Stimulated activated CD4-positive, alpha-beta T cell treated with anti-CD3 and anti-CD28 coated beads, Interleukin-12 subunit alpha, Interleukin-12 subunit beta, amount 100 ng/mL, for 4 hours (primary cell): ENCODE results near the gene CHCHD4.

Experiments used
- DNase-seq: peaks from one replicate; pipeline ENCODE4 v3.0.0-alpha.2; 2020

Gene CHCHD4

GRCh38 chr3:14148041-14148985 is 23.6 kb upstream of the CHCHD4 start:
- no peak for DNase-seq

GRCh38 chr3:14147617-14148016 is 22.9 kb upstream of the CHCHD4 start:
- DNase-seq = no peak

GRCh38 chr3:14147066-14147435 is 22.4 kb upstream of the CHCHD4 start:
- no peak for DNase-seq

- DNase-seq = no peak
Observed at GRCh38 chr3:14146381-14147065, 21.9 kb upstream of the CHCHD4 start.

GRCh38 chr3:14145670-14146380 is 21.2 kb upstream of the CHCHD4 start:
- DNase-seq = no peak

GRCh38 chr3:14145236-14145635 is 20.6 kb upstream of the CHCHD4 start:
- no peak for DNase-seq

- peak; percentile 22 for DNase-seq
Observed at GRCh38 chr3:14144423-14145075, 19.9 kb upstream of the CHCHD4 start.

- no peak for DNase-seq
Observed at GRCh38 chr3:14143271-14144225, 18.9 kb upstream of the CHCHD4 start.

GRCh38 chr3:14142567-14143270 is 18.0 kb upstream of the CHCHD4 start:
- DNase-seq = peak; percentile 34

GRCh38 chr3:14141602-14142341 is 17.1 kb upstream of the CHCHD4 start:
- no peak for DNase-seq

GRCh38 chr3:14141144-14141543 is 16.5 kb upstream of the CHCHD4 start:
- DNase-seq = no peak

GRCh38 chr3:14140668-14141067 is 16.0 kb upstream of the CHCHD4 start:
- no peak for DNase-seq

- DNase-seq = no peak
Observed at GRCh38 chr3:14139771-14140170, 15.1 kb upstream of the CHCHD4 start.

GRCh38 chr3:14138878-14139655 is 14.4 kb upstream of the CHCHD4 start:
- DNase-seq = no peak

GRCh38 chr3:14138109-14138877 is 13.6 kb upstream of the CHCHD4 start:
- no peak for DNase-seq

GRCh38 chr3:14137445-14137844 is 12.8 kb upstream of the CHCHD4 start:
- DNase-seq = no peak

- DNase-seq = no peak
Observed at GRCh38 chr3:14137004-14137403, 12.3 kb upstream of the CHCHD4 start.

- no peak for DNase-seq
Observed at GRCh38 chr3:14135581-14135980, 10.9 kb upstream of the CHCHD4 start.

GRCh38 chr3:14134291-14134690 is 9.6 kb upstream of the CHCHD4 start:
- DNase-seq = no peak
